ENCODE results near the gene SLC41A1.

DNA sequence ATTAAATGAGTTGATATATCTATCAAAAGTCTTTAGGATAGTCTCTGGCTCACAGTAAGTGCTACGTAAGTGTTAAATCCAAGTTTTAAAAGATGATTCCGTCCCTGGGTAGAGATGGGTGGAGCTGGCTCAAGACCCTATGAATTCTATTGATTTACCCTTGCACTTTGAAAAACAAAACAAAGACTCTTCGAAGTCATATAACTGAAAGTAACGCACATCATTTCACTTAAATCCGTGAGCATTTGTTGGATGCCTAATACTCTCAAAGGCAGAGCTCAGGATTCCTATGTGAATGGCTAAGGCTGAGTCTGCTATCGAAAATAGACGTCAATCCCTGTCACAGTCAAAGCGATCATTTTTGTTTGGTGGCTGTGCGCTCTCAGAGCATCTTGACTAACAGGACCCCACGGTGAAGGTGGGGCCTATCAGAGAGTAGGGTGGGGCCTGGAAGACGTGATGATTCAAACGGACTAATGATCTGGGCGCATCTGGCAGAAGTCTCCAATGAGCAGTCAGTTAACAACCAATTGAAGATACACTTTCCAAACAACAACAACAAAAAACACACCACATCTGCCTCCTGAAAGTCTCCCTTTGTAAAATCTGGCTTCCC is 61.9 kb downstream of the SLC41A1 start:
- no peak for TF ChIP-seq CTCF (IDR thresholded peaks at IDR 0.05; ENCODE audit: poor library complexity)
- TF ChIP-seq EZH2phosphoT487 (IDR thresholded peaks at IDR 0.05; ENCODE audit: low read depth, severe bottlenecking, unreplicated experiment), result no peak
- no peak for TF ChIP-seq EZH2 (IDR thresholded peaks at IDR 0.05; ENCODE audit: borderline replicate concordance)
